WERI-Rb-1 (cell line): ENCODE data around the gene SLC6A17.

ENCODE experiments used
- DNase-seq: peaks from one replicate; pipeline ENCODE4 v3.0.0-alpha.2; 2020
- H3K27ac ChIP-seq: fragments of 250-450 bp; sonication (Bioruptor Pico); 2 replicates; pipeline ENCODE4 v1.5.1; 2020; ENCODE audit warnings: mild to moderate bottlenecking, moderate library complexity
- H3K27me3 ChIP-seq: fragments of 250-450 bp; sonication (Bioruptor Pico); 2 replicates; pipeline ENCODE4 v1.5.1; 2021; ENCODE audit warnings: mild to moderate bottlenecking, low read depth, moderate library complexity; ENCODE audit not compliant: insufficient read depth, severe bottlenecking
- H3K36me3 ChIP-seq: fragments of 250-450 bp; sonication (Bioruptor Pico); 2 replicates; pipeline ENCODE4 v1.5.1; 2020; ENCODE audit warnings: mild to moderate bottlenecking, moderate library complexity
- H3K4me3 ChIP-seq: 2 replicates; pipeline ENCODE4 v1.5.1; 2011; ENCODE audit warnings: low read depth, mild to moderate bottlenecking, control low read depth, low read length
- H3K9me3 ChIP-seq: fragments of 250-450 bp; sonication (Bioruptor Pico); 2 replicates; pipeline ENCODE4 v1.5.1; 2021; ENCODE audit warnings: mild to moderate bottlenecking, moderate library complexity; ENCODE audit not compliant: severe bottlenecking
- TF ChIP-seq, protein P1 (sequence below): IDR thresholded peaks from 2 replicates; pipeline ENCODE4 v1.5.1; 2011; ENCODE audit warnings: low read depth, mild to moderate bottlenecking, control low read depth, inconsistent platforms, low read length

SLC6A17 gene

DNA sequence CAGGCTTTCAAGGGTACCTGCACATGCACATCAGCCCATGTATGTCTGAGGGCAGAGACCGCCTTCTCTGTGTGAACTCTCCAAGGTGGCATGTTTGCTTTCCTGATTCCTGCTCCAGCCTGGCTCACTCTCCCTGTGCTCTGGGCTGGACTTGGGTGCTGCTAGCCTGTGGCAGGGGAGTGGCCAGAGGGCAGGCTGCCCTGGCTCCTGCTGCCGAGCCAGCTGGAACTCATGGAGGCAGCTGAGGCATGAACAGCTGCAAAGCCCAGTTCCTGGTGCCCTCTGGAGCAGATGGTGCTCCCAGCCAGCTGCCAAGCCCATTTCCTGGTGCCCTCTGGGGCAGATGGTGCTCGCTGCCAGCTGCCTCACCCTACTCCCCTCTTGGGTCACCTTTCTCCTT, 30.5 kb upstream of the SLC6A17 start:
- H3K4me3 ChIP-seq, result no peak overlapping the region

DNA sequence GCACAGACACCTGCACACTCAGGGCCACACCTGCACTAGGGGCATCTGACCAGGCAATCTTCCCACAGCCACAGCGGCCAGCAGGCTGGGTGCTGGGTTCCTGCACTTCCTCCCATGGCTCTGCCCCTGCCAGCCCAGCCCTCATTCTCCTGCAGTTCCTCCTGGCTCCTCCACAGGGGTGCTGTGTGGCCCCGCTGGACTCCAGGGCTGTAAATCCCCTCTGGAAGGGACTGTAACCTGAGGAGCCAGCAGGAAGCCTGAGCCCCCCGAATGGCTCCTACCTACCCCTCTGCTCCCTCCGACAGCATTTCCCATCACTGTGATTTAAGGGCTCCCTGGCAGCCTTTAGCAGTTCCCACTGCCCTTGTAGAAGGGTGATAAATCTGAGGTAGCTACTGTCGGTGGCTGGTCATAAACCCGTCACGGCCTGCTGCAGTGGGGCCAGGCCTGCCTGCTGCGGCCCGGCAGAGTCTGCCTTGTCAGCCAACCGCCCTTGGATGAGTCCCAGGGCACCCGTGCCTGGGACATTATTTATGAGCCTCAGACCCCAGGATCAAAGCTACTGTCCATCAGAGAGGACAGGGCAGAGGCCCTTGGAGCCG, 29.2 kb upstream of the SLC6A17 start:
- no peaks in the 10 kb centered on the region for H3K36me3 ChIP-seq
- H3K4me3 ChIP-seq, result no peak overlapping the region
- H3K9me3 ChIP-seq, result peaks cover 11% of the 10 kb centered on the region
- DNase-seq, result no peak
- H3K27me3 ChIP-seq, result no peaks in the 10 kb centered on the region
- TF ChIP-seq, protein P1, sequence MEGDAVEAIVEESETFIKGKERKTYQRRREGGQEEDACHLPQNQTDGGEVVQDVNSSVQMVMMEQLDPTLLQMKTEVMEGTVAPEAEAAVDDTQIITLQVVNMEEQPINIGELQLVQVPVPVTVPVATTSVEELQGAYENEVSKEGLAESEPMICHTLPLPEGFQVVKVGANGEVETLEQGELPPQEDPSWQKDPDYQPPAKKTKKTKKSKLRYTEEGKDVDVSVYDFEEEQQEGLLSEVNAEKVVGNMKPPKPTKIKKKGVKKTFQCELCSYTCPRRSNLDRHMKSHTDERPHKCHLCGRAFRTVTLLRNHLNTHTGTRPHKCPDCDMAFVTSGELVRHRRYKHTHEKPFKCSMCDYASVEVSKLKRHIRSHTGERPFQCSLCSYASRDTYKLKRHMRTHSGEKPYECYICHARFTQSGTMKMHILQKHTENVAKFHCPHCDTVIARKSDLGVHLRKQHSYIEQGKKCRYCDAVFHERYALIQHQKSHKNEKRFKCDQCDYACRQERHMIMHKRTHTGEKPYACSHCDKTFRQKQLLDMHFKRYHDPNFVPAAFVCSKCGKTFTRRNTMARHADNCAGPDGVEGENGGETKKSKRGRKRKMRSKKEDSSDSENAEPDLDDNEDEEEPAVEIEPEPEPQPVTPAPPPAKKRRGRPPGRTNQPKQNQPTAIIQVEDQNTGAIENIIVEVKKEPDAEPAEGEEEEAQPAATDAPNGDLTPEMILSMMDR, result no peak
- no peak overlapping the region for H3K27ac ChIP-seq

More for the DNA sequence above, 30.5 kb upstream of the SLC6A17 start:
- H3K36me3 ChIP-seq, result no peaks in the 10 kb centered on the region
- no peak overlapping the region for H3K27ac ChIP-seq
- no peaks in the 10 kb centered on the region for H3K27me3 ChIP-seq
- peaks cover 7% of the 10 kb centered on the region for H3K9me3 ChIP-seq
- DNase-seq, result no peak
- TF ChIP-seq, protein P1, result no peak

DNA sequence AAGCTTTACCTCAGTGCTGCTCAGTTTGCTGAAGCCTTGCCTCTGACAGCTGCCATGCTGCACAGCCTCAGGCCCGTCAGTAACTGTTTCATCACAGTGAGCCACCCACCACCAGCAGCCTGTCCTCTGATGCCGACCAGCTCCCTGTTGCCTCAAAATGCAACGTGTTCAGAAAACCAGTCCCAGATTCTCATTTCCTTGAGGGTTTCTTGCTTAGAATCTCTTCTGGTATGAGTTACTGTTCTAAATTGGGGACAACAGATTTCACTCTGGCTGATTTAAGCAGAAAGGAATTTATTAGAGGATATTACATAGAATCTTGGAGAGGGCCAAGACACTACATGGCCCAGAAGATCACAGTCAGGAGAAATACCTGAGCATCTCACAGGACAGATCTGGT, 27.1 kb upstream of the SLC6A17 start:
- Histone ChIP-seq H3K27me3 (no peaks in the 10 kb centered on the region), H3K9me3 (peaks cover 16% of the 10 kb centered on the region), H3K27ac (no peak overlapping the region), H3K36me3 (no peaks in the 10 kb centered on the region), H3K4me3 (no peak overlapping the region)
- TF ChIP-seq, protein P1, result no peak
- no peak for DNase-seq

DNA sequence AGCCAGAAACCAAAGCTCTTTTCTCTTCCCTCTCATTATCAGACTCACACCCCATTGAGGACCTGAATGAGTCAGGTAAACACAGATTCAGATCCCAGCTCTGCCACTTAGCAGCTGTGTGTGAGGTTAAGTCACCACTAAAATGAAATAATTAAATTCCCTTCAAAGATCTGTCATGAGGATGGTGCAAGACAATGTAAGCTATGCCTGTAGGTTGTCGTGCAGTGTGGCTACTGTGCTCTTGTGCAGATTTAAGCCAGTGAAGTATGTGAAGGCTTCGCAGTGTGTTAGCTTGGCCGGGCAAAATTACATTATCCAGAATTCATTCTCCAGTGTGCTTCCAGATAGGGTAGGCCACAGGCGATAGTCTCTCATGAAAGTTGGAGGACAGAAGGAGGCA, 24.5 kb upstream of the SLC6A17 start:
- Histone ChIP-seq H3K4me3 (no peak overlapping the region), H3K27me3 (no peaks in the 10 kb centered on the region), H3K9me3 (peaks cover 13% of the 10 kb centered on the region), H3K36me3 (no peaks in the 10 kb centered on the region), H3K27ac (no peak overlapping the region)
- TF ChIP-seq, protein P1, result no peak
- no peak for DNase-seq

DNA sequence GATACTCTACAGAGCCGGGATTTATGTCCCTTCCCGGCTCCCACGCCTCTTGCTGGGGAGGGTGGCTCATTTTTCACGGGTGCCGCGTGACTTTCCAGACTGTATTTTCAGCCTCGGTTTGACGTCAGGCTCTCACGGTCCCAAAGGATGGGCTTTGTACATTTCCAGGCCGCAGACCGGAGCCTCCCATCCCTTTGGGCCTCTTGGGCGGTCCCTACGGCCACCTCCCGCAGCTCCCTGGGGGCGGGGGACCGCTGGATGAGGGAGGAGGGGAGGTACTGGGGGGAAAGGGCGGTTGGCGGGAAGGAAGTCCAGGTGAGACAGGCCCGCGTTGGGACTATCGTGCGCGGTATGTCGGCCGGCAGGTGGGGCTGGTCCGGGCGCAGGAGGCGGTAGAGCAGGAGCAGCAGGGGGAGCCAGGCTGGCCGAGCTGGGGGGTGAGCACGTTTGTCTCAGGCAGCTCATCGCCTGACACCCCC, 20.1 kb upstream of the SLC6A17 start:
- Histone ChIP-seq H3K4me3 (no peak overlapping the region), H3K27me3 (no peaks in the 10 kb centered on the region), H3K27ac (no peak overlapping the region)

More for the DNA sequence above, 20.1 kb upstream of the SLC6A17 start:
- TF ChIP-seq, protein P1, result no peak
- H3K9me3 ChIP-seq, result peaks cover 9% of the 10 kb centered on the region
- DNase-seq, result no peak
- H3K36me3 ChIP-seq, result no peaks in the 10 kb centered on the region
